ENCODE data around the gene AHDC1.

The AHDC1 gene

DNA sequence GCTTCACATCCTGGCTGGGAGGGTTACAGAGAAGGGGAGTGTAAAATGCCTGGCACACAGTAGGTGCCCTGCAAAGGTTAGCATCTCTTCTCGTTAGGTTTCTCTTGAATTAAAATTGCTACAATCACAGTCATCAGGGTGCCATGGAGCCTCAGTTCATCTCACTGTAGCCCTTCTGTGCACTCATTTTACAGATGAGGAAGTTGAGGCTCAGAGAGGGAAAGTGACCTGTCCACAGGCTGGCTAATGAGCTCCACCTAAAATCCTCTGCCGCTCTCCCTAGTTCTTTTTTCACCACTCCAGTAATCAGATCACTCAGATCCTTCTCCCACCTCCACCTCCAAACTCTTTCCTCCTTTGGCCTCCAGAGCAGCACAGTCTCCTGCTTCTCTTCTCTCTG, 13.5 kb upstream of the AHDC1 start:
- H3K4me3 ChIP-seq (replicated peaks; ENCODE audit: low read depth, low read length): no peak overlapping the region
- TF ChIP-seq CTCF (IDR thresholded peaks at IDR 0.05; ENCODE audit: insufficient read depth, low read length, poor library complexity, severe bottlenecking): no peak
- no peak for DNase-seq (ENCODE audit: extremely low read depth, insufficient read length)
- H3K27me3 ChIP-seq (replicated peaks; ENCODE audit: control insufficient read depth, insufficient read depth, low read length): no peaks in the 10 kb centered on the region
- peaks cover 53% of the 10 kb centered on the region for H3K36me3 ChIP-seq (ENCODE audit: control insufficient read depth, insufficient read depth, low read length)

GRCh38 chr1:27616441-27616840, 12.5 kb upstream of the AHDC1 start:
- no peak for DNase-seq (ENCODE audit: extremely low read depth, insufficient read length)
- H3K4me3 ChIP-seq (replicated peaks; ENCODE audit: low read depth, low read length): no peak overlapping the region
- TF ChIP-seq CTCF (IDR thresholded peaks at IDR 0.05; ENCODE audit: insufficient read depth, low read length, poor library complexity, severe bottlenecking): peak; percentile 17

GRCh38 chr1:27615346-27616192, 11.6 kb upstream of the AHDC1 start:
- Histone ChIP-seq H3K4me3 (replicated peaks; ENCODE audit: low read depth, low read length) (no peak overlapping the region), H3K36me3 (ENCODE audit: control insufficient read depth, insufficient read depth, low read length) (peaks cover 52% of the 10 kb centered on the region), H3K27me3 (replicated peaks; ENCODE audit: control insufficient read depth, insufficient read depth, low read length) (no peaks in the 10 kb centered on the region)
- TF ChIP-seq CTCF (IDR thresholded peaks at IDR 0.05; ENCODE audit: insufficient read depth, low read length, poor library complexity, severe bottlenecking): no peak
- no peak for DNase-seq (ENCODE audit: extremely low read depth, insufficient read length)

More at GRCh38 chr1:27616441-27616840, 12.5 kb upstream of the AHDC1 start:
- H3K36me3 ChIP-seq (ENCODE audit: control insufficient read depth, insufficient read depth, low read length): peaks cover 52% of the 10 kb centered on the region
- no peaks in the 10 kb centered on the region for H3K27me3 ChIP-seq (replicated peaks; ENCODE audit: control insufficient read depth, insufficient read depth, low read length)

- TF ChIP-seq CTCF (IDR thresholded peaks at IDR 0.05; ENCODE audit: insufficient read depth, low read length, poor library complexity, severe bottlenecking): no peak
- Histone ChIP-seq H3K4me3 (replicated peaks; ENCODE audit: low read depth, low read length) (no peak overlapping the region), H3K27me3 (replicated peaks; ENCODE audit: control insufficient read depth, insufficient read depth, low read length) (no peaks in the 10 kb centered on the region), H3K36me3 (ENCODE audit: control insufficient read depth, insufficient read depth, low read length) (peaks cover 52% of the 10 kb centered on the region)
- no peak for DNase-seq (ENCODE audit: extremely low read depth, insufficient read length)
Observed at GRCh38 chr1:27614625-27615344, 10.8 kb upstream of the AHDC1 start.

- H3K4me3 ChIP-seq (replicated peaks; ENCODE audit: low read depth, low read length): no peak overlapping the region
- no peaks in the 10 kb centered on the region for H3K27me3 ChIP-seq (replicated peaks; ENCODE audit: control insufficient read depth, insufficient read depth, low read length)
- DNase-seq (ENCODE audit: extremely low read depth, insufficient read length): no peak
- TF ChIP-seq CTCF (IDR thresholded peaks at IDR 0.05; ENCODE audit: insufficient read depth, low read length, poor library complexity, severe bottlenecking): no peak
- peaks cover 50% of the 10 kb centered on the region for H3K36me3 ChIP-seq (ENCODE audit: control insufficient read depth, insufficient read depth, low read length)
Observed at GRCh38 chr1:27614043-27614624, 10.2 kb upstream of the AHDC1 start.
